ENCODE results near the gene ADRA2A.

Gene ADRA2A

GRCh38 chr10:111084366-111085255 lies 7.8 kb downstream of the ADRA2A start:
- DNase-seq, result no peak

- DNase-seq, result no peak
These were observed 9.0 kb downstream of the ADRA2A start for GRCh38 chr10:111085690-111086353.

DNA sequence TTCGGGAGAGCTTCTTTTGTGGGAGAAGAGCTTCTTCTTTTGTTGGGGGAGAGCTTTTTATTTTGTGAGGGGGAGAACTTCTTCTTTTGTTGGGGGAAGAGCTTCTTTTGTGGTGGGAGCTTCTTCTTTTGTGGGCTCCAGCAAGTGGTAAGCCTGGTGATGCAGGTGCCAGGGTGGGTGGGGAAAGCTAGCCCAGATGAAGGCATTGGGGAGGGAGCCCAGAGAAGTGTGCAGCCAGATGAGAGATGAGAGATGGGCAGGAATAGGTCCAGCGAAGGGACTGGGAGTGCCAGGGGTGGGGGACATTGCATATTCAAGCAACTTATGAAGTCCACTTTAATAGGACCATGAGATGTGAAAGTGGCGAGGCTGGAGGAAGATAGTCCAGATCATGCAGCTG lies 9.7 kb downstream of the ADRA2A start:
- no peak for DNase-seq

DNA sequence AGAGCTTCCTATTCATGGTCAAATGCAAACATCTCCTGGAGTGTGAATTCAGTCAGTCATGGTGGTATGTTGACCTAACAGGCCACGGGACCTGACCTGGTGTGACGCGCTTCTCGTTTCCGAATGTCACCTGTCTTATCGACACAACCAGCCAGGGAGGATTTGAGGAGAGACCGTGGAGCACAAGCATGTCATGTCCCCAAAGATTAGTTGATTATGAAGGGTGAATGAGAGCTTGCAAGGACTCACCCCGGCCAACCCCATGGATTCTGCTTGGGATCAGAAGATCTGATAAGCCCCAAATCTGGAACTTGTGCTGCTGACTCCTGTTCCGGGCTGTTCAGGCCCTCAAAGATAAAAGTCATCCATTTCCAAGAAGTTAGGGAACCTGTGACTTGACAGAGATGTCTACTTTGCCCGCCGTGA lies 10.5 kb downstream of the ADRA2A start:
- no peak for DNase-seq

DNA sequence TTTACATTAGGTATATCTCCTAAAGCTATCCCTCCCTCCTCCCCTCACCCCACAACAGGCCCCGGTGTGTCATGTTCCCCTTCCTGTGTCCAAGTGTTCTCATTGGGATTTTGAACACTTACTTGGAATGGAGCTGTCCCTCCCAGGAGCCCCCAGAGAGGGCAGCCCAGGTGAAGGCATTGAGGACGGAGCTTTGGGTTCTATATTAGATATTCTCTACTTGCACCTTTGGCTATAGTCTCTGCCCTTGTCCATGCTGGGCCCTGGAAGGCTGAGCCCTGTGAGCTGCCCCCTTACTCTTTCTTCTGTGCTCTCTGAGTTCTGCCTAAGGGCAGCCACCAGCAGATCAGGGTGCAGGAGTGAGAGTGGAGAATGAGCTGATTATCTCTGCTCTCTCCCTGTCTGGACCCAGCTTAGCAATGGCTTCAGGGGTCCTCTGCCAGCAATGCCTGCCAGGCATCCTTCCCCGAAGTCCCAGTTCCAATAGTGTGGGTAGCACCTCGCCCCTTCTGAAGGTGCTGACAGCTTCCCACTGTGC lies 11.2 kb downstream of the ADRA2A start:
- no peak for DNase-seq

GRCh38 chr10:111089293-111089692 lies 12.5 kb downstream of the ADRA2A start:
- DNase-seq, result no peak

GRCh38 chr10:111091833-111092232 lies 15.0 kb downstream of the ADRA2A start:
- DNase-seq, result no peak

- no peak for DNase-seq
These were observed 17.0 kb downstream of the ADRA2A start for GRCh38 chr10:111093741-111094380.

DNA sequence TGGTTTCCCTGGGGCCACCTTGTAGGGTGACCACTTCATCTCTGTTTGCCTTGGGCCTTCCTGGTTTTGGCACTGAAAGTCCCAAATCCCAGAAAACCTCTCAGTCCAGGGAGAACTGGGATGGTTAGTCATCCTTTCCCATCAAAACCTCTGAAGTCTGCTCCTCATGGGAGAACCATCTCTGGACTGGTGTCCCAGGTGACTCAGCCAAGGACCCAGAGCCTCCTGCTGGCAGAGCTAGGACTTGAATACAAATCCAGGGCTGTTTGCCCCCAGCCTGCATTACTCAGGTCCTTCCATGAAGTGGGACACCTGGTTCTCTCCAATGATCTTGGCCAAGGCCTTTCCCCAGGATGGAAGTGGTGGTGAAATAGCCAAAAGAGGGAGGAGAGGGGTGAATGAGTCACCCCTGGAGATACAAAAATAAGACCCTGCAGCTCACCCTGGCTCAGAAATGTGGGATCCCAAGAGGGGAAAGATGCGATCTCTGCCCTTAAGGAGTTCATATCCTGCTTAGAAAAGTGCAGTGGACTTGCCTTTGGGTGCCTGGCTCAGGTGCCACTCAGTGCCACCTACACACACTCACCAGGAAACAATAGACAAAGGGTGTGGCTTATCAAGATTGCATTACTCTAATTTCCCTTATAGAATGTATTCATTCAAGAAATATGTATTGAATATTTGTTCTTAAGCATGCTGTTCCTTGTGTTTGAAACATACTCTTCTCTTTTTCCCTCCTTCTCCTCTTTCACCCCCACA lies 22.0 kb downstream of the ADRA2A start:
- no peak for DNase-seq

DNA sequence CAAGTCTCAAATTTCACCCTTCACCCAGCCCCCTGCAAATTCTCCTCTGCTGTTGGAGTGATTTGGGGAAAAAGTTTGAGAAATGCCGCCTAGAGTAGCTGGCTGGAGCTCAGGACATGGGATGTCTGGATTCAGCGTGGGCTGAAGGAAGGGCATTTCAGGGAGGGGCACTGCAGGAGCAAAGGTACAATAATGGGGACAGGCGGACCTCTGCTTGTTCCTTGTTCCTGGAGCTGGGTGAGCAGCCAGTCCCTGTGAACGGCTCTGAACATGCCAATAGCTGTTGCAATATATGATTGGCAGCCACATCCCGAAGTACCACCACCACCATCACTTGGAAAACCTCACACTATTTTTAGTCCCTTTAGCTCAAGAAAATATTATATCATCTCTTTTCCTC lies 23.4 kb downstream of the ADRA2A start:
- no peak for DNase-seq

DNA sequence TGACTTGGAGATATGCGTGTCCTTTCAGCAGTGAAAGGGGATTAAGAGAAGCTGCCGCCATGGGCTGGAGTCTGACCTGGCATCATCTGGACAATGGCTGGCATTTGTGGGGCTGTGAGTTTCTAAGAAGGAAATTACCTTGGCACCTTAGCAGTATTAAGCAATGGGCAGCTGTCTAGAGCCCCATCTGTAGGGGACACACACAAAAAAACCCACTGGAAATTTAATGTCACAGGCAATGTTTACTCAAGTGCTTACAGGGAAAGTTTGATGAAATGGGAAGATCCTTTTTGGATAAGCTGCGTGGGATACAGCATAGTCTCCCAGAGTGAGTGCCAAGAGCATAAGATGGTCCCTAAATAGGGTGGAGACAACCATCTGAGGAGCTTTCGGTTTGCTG lies 25.0 kb downstream of the ADRA2A start:
- DNase-seq, result no peak

GRCh38 chr10:111102359-111102837 lies 25.6 kb downstream of the ADRA2A start:
- DNase-seq, result no peak

GRCh38 chr10:111103196-111103840 lies 26.5 kb downstream of the ADRA2A start:
- DNase-seq, result no peak

DNA sequence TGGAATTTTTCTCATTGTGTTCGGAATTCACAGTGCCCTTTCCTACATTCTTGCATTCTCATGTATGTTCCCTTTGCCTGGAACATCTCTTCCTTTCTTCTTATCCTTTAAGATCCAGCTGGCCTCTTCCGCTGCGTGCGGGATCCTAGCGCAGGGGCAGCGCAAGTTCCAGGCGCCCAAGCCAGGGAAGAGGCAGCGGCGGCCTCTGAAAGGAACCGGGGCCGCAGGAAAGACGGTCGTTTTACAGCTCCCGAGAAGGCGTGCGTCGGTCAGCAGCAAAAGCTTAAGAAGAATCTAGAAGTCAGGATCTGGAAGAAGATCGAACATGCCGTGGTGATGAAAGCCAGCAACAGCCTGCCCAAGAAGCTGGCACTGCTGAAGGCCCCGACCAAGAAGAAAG lies 28.0 kb downstream of the ADRA2A start:
- DNase-seq, result no peak

DNA sequence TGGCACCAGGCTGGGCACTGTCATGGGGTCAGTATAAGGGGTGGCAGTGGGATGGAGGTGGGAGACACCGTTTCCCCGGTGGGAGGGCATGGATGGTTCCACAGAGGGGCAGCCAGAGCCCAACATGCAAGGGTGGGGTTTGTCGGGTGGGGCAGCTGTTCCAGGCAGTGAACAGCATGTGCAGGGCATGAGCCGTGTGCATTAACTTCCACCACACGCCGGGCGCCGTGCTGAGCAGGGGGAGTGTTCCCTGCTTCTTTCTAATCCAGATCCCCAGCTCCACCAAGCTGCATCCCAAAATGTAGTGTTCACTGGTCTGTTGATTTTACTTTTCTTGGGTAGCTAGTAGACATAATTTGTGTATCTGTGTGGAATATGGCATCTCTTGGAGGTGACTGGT lies 29.3 kb downstream of the ADRA2A start:
- DNase-seq, result no peak

DNA sequence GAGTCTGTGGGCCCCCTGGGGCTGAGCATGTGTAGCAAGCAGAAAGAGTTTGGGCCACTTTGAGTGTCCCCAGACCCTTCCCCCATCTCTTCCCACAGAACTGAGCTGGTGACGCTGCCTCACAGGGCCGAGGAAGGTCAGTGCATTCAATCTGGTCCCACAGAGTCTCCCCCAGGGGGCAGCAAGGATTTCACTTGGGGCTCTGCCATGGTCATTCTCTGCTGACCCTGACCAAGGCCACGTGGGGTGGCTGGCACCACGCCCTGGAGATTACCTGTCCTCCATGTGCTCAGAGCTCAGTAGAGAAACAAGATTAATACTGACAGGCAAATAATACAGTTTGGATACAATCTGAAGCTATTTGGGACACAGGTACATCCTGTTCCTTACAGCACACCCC lies 30.2 kb downstream of the ADRA2A start:
- no peak for DNase-seq

DNA sequence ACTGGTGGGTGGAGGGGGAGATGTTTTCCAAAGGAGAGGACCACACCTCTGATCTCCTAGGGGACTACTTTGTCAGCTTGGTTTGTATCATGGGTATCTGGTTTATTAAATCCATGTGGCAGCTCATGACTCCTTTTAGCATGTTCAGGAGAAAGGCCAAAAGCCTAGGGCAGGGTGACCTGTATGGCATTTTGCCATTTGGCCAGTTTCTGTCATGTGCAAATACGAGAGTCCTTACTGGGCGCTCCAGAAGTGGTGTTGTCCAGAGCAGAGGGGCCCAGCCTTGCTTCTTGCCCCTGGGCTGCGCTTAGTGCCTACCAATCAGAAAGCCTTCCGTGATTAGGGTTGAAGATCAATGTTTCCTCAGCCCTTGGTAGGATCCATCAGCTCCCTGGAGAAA lies 31.0 kb downstream of the ADRA2A start:
- no peak for DNase-seq

- DNase-seq, result no peak
These were observed 31.6 kb downstream of the ADRA2A start for GRCh38 chr10:111108441-111108840.

DNA sequence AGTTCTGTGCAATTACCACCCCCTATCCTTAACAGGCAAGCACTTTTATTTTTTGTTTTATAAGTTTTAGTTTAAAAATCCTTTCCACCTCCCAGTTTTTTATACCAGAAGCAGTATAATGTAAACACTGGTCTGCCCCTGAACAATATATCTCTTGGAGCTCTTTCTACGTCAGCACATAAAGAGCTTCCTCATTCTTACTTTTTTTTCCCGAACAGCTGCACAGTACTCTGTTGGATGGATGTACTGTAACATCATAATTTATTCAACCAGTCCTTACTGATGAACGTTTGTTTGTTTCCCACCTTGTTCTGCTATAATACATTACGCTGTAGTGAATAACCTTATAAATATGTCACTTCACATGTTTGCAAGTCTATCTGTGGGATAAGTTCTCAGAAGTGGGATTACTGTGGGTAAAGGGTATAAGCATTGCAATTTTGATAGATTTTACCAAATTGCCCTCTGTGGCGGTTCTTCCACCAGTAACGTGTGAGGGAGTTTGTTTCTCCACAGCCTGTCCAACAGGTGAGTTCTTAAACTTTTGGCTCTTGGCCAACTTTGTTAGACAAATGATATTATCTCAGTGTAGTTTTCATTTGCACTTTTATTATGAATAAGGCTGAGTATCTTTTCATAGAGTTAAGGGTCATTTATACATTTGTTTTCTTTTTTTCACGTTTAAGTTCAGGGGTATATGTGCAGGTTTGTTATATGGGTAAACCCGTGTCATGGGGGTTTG lies 32.8 kb downstream of the ADRA2A start:
- DNase-seq, result no peak

DNA sequence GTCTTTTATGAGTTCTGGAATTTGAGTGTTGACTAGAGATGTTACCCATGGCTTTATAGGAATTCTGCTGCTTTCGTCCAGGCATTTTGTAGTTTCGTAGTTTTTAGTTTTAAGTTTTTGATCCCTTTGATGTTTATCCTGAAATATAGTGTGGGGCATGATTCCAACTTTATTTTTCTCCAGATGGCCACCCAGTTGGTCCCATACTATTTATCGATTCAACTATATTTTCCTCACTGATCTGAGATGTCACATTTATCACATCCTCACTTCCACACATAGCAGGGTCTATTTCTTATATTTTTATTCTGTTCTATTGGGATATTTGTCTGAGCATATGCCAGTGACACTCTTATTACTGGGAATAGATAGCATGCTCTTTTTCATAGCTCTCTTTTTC lies 33.9 kb downstream of the ADRA2A start:
- no peak for DNase-seq

DNA sequence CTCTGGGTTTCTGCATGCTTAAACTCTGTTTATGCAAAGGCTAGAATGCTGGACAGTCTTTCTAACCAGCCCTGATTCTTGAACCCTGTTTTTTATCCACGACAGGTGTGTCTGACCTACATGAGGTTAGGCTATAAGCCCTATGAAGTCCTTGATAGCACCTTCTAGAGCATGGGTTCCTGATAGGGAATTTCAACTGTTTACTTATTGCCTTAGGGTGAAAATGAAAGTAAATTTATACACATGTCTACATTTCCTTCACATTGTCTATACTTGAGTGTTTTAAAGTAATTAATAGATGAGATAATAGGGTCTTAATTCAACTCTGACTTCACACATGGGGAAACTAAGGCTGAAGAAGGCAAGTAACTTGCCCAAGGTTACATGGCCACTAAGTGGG lies 35.5 kb downstream of the ADRA2A start:
- DNase-seq, result no peak
